A549 (cell line): ENCODE measurements around the gene FGF14.

Source experiments
- CTCF ChIP-seq: fragments of >200 bp; sonication (Bioruptor Twin); formaldehyde crosslinking; IDR thresholded peaks from 3 replicates; pipeline ENCODE4 v1.5.1; 2016
- FOSL2 ChIP-seq, 2 experiments: fragments of 450-650 bp in 1 of 2; fragments of >200 bp in 1 of 2; sonication (Bioruptor Twin) in 1 of 2; formaldehyde crosslinking; IDR thresholded peaks; 2 replicates each; pipeline versions ENCODE4 v1.5.0 to v1.6.1; 2016 to 2020; ENCODE audit warnings: mild to moderate bottlenecking in 1 of 2, moderate library complexity in 1 of 2
- HMGXB4 ChIP-seq: fragments of 250-450 bp; sonication (Bioruptor Pico); IDR thresholded peaks from 2 replicates; pipeline ENCODE4 v1.5.0; 2021; ENCODE audit warnings: mild to moderate bottlenecking, moderate library complexity, borderline replicate concordance
- HOXA7 ChIP-seq: fragments of 250-450 bp; sonication (Bioruptor Pico); IDR thresholded peaks from 2 replicates; pipeline ENCODE4 v1.5.0; 2020; ENCODE audit warnings: mild to moderate bottlenecking, moderate library complexity
- POLR2A ChIP-seq: IDR thresholded peaks from 2 replicates; pipeline ENCODE4 v1.6.1; 2012; ENCODE audit warnings: mild to moderate bottlenecking, low read length
- USF2 ChIP-seq: fragments of 450-650 bp; IDR thresholded peaks from 2 replicates; pipeline ENCODE4 v1.6.1; 2014; ENCODE audit warnings: antibody characterized with exemption

GRCh38 chr13:101798437-101798836, 603.4 kb downstream of the FGF14 start:
- TF ChIP-seq CTCF: no peak
- no peak for TF ChIP-seq HOXA7 (CRISPR knock-in tag)
- no peak for TF ChIP-seq POLR2A
- TF ChIP-seq HMGXB4 (CRISPR knock-in tag): no peak
- TF ChIP-seq FOSL2 (IDR thresholded peaks at IDR 0.05): no peak
- no peak for TF ChIP-seq FOSL2 (CRISPR knock-in tag; IDR thresholded peaks at IDR 0.05)
- TF ChIP-seq USF2: no peak
